CD14-positive monocyte (primary cell): ENCODE results near the gene SLC25A44. TPM values are rescaled to one million over a fixed set of nuclear protein-coding genes. Genes with fewer than 3 reads are reported as not detected.

Experiments
- DNase-seq, 3 donors: peaks; one replicate each; pipeline ENCODE4 v3.0.0-alpha.2; 2011 to 2022
- H2AFZ ChIP-seq: 2 replicates; pipeline ENCODE4 v1.6.0; 2012; ENCODE audit warnings: mild to moderate bottlenecking, low read depth, low read length, inconsistent platforms; ENCODE audit not compliant: insufficient read depth, poor library complexity, severe bottlenecking
- H3K27ac ChIP-seq, 2 donors: 1 replicate in 1 of 2; 2 replicates in 1 of 2; pipeline ENCODE4 v1.5.1; 2012 to 2013; ENCODE audit warnings: low read length in 2 of 2, control low read depth in 1 of 2, inconsistent platforms in 1 of 2, low read depth in 1 of 2, mild to moderate bottlenecking in 1 of 2
- H3K27me3 ChIP-seq, 2 donors: one replicate each; pipeline versions ENCODE4 v1.6.0 to v1.6.1; 2011 to 2013; ENCODE audit warnings: low read length in 2 of 2; ENCODE audit not compliant: control insufficient read depth in 2 of 2, insufficient read depth in 2 of 2
- H3K36me3 ChIP-seq, 2 donors: replicated peaks in 1 of 2; 1 replicate in 1 of 2; 2 replicates in 1 of 2; pipeline versions ENCODE4 v1.5.1 to v1.6.1; 2012 to 2013; ENCODE audit warnings: low read length in 2 of 2, control low read depth in 1 of 2, inconsistent platforms in 1 of 2, mild to moderate bottlenecking in 1 of 2; ENCODE audit not compliant: insufficient read depth in 2 of 2, control insufficient read depth in 1 of 2
- H3K4me1 ChIP-seq, 2 donors: 1 replicate in 1 of 2; 2 replicates in 1 of 2; pipeline versions ENCODE4 v1.5.1 to v1.6.1; 2012 to 2013; ENCODE audit warnings: low read length in 2 of 2, control low read depth in 1 of 2, inconsistent platforms in 1 of 2, mild to moderate bottlenecking in 1 of 2, moderate library complexity in 1 of 2; ENCODE audit not compliant: insufficient read depth in 2 of 2, control insufficient read depth in 1 of 2
- H3K4me2 ChIP-seq: replicated peaks from 2 replicates; pipeline ENCODE3; 2012; ENCODE audit warnings: low read length, moderate library complexity, mild to moderate bottlenecking; ENCODE audit not compliant: poor library complexity, severe bottlenecking; ENCODE audit errors: extremely low read depth
- H3K4me3 ChIP-seq, 3 experiments: fragments of 200-600 bp in 1 of 3; sonication (generic) in 1 of 3; replicated peaks in 1 of 3; 1 replicate in 2 of 3; 2 replicates in 1 of 3; pipeline ENCODE4 v1.5.1; 2011 to 2013; ENCODE audit warnings: low read length in 3 of 3, mild to moderate bottlenecking in 3 of 3, control low read depth in 2 of 3, low read depth in 2 of 3, inconsistent platforms in 1 of 3, moderate library complexity in 1 of 3
- H3K79me2 ChIP-seq: 2 replicates; pipeline ENCODE4 v1.6.0; 2012; ENCODE audit warnings: mild to moderate bottlenecking, control low read depth, inconsistent platforms, low read length, moderate library complexity; ENCODE audit not compliant: insufficient read depth
- H3K9ac ChIP-seq: 2 replicates; pipeline ENCODE4 v1.6.0; 2017; ENCODE audit warnings: low read length, mild to moderate bottlenecking; ENCODE audit not compliant: insufficient read depth, poor library complexity, severe bottlenecking
- H3K9me3 ChIP-seq, 2 donors: replicated peaks in 1 of 2; 1 replicate in 1 of 2; 2 replicates in 1 of 2; pipeline versions ENCODE4 v1.5.1 to v1.6.1; 2012 to 2013; ENCODE audit warnings: low read length in 2 of 2, control low read depth in 1 of 2; ENCODE audit not compliant: control insufficient read depth in 1 of 2, insufficient read depth in 1 of 2
- H4K20me1 ChIP-seq: 2 replicates; pipeline ENCODE4 v1.6.0; 2012; ENCODE audit warnings: mild to moderate bottlenecking, low read length, control low read depth, moderate library complexity; ENCODE audit not compliant: insufficient read depth
- H3K27ac Mint-ChIP-seq, 7 donors: one replicate each; pipeline ENCODE4 v1.8.0; 2020; ENCODE audit warnings: mild to moderate bottlenecking in 7 of 7, mixed read lengths in 7 of 7, moderate library complexity in 6 of 7, inconsistent platforms in 2 of 7
- H3K27me3 Mint-ChIP-seq, 3 donors: one replicate each; pipeline ENCODE4 v1.8.0; 2021 to 2022; ENCODE audit warnings: low read depth in 3 of 3, mild to moderate bottlenecking in 3 of 3, mixed read lengths in 3 of 3, moderate library complexity in 3 of 3, inconsistent platforms in 1 of 3
- H3K36me3 Mint-ChIP-seq, 2 donors: one replicate each; pipeline ENCODE4 v1.8.0; 2020; ENCODE audit warnings: mixed read lengths in 2 of 2, inconsistent platforms in 1 of 2, mild to moderate bottlenecking in 1 of 2
- H3K4me1 Mint-ChIP-seq: one replicate; pipeline ENCODE4 v1.8.0; 2020; ENCODE audit warnings: mild to moderate bottlenecking, mixed read lengths
- H3K4me3 Mint-ChIP-seq, 2 donors: one replicate each; pipeline ENCODE4 v1.8.0; 2020; ENCODE audit warnings: mild to moderate bottlenecking in 2 of 2, mixed read lengths in 2 of 2, moderate library complexity in 1 of 2
- H3K9me3 Mint-ChIP-seq, 7 donors: one replicate each; pipeline ENCODE4 v1.8.0; 2020 to 2022; ENCODE audit warnings: mixed read lengths in 7 of 7, mild to moderate bottlenecking in 6 of 7, moderate library complexity in 6 of 7, inconsistent platforms in 2 of 7
- CTCF ChIP-seq: fragments of 200-600 bp; IDR thresholded peaks from one replicate; pipeline ENCODE4 v1.8.0; 2022; ENCODE audit warnings: antibody characterized with exemption, mild to moderate bottlenecking
- WGBS: methylation state at CpG from one replicate; pipeline ENCODE4 v1.1.5; 2013; ENCODE audit warnings: missing lambda C conversion rate; ENCODE audit not compliant: insufficient coverage; 5-methylcytosine and 5-hydroxymethylcytosine counted together
- intact Hi-C, 2 donors: fragments of 100-400 bp; cut with micrococcal nuclease; formaldehyde crosslinking; loops; one replicate each; pipeline versions ENCODE4 v1.15.0 to v1.15.1; 2023
- polyA plus RNA-seq, 3 donors: library from polyadenylated mRNA; depleted of rRNA in 1 of 3; unstranded in 2 of 3; stranded (reverse) in 1 of 3; fragments of 300-500 nt in 2 of 3; fragments of >200 nt in 1 of 3; fragmentation: Illumina TruSeq in 2 of 3; gene quantifications; 1 replicate in 2 of 3; 2 replicates in 1 of 3; pipeline ENCODE4 v1.2.3, GENCODE V29; 2012 to 2021

SLC25A44 gene
- polyA plus RNA-seq, 3 donors = 17.1 to 28.8 (median 24.1) TPM

GRCh38 chr1:156154317-156154749, 39.6 kb upstream of the SLC25A44 start:
- peaks cover 39 to 41% of the 10 kb centered on the region in 2 donors for H3K36me3 Mint-ChIP-seq
- Histone ChIP-seq H3K4me1 (peaks cover 73 to 77% of the 10 kb centered on the region in 2 donors), H3K79me2 (peaks cover 57% of the 10 kb centered on the region), H3K27ac (peak overlapping the region; percentile 79 to 98), H2AFZ (peak overlapping the region; percentile 60), H3K9ac (peak overlapping the region; percentile 92), H3K4me3 (peak overlapping the region; percentile 62 to 90 (median 85)), H3K27me3 (no peaks in the 10 kb centered on the region), H3K36me3 (peaks cover 25 to 31% of the 10 kb centered on the region in 2 donors), H3K4me2 (peak overlapping the region; percentile 92), H4K20me1 (peaks cover 6% of the 10 kb centered on the region), H3K9me3 (no peaks in the 10 kb centered on the region)
- no peak for TF ChIP-seq CTCF
- peak; percentile 95 to 98 (median 97) for DNase-seq
- H3K4me1 Mint-ChIP-seq = peaks cover 83% of the 10 kb centered on the region
- WGBS = 4% methylated on average over 3 of the region's 11 CpGs
- peaks cover 0 to 2% (median 0%) of the 10 kb centered on the region in 7 donors for H3K9me3 Mint-ChIP-seq
- peak overlapping the region; percentile 97 to 99 for H3K4me3 Mint-ChIP-seq
- intact Hi-C loops = no loop called here
- peak overlapping the region; percentile 97 to 99 (median 99) for H3K27ac Mint-ChIP-seq
- peaks cover 0 to 4% (median 0%) of the 10 kb centered on the region in 3 donors for H3K27me3 Mint-ChIP-seq

GRCh38 chr1:156155756-156156510, 38.0 kb upstream of the SLC25A44 start:
- H3K9me3 Mint-ChIP-seq = no peaks in the 10 kb centered on the region
- peak overlapping the region; percentile 86 to 99 (median 99) for H3K27ac Mint-ChIP-seq
- peaks cover 82% of the 10 kb centered on the region for H3K4me1 Mint-ChIP-seq
- Histone ChIP-seq H3K4me1 (peaks cover 72 to 77% of the 10 kb centered on the region in 2 donors), H2AFZ (no peak overlapping the region), H3K9ac (peak overlapping the region; percentile 92), H3K79me2 (peaks cover 57% of the 10 kb centered on the region), H3K36me3 (peaks cover 40 to 47% of the 10 kb centered on the region in 2 donors), H3K4me2 (peak overlapping the region; percentile 92), H3K27ac (peak overlapping the region; percentile 79 to 98), H4K20me1 (peaks cover 16% of the 10 kb centered on the region), H3K9me3 (no peaks in the 10 kb centered on the region), H3K4me3 (peak overlapping the region; percentile 62 to 90 (median 85)), H3K27me3 (no peaks in the 10 kb centered on the region)
- H3K4me3 Mint-ChIP-seq = peak overlapping the region; percentile 97 to 99
- intact Hi-C loops = no loop called here
- H3K27me3 Mint-ChIP-seq = peaks cover 0 to 4% (median 2%) of the 10 kb centered on the region in 3 donors
- peak; percentile 48 to 82 (median 63) for DNase-seq
- H3K36me3 Mint-ChIP-seq = peaks cover 54 to 56% of the 10 kb centered on the region in 2 donors
- no peak for TF ChIP-seq CTCF
- WGBS = 25% methylated on average over 4 of the region's 12 CpGs
